GM12892 (cell line): Measurements from ENCODE around the gene ASCL2.

Experiments used
- POLR2A ChIP-seq: IDR thresholded peaks from 2 replicates; pipeline ENCODE4 v1.6.1; 2011; ENCODE audit warnings: low read depth, low read length, control low read depth
- POLR2AphosphoS5 ChIP-seq: IDR thresholded peaks from 2 replicates; pipeline ENCODE4 v1.6.1; 2011; ENCODE audit warnings: low read depth, low read length, control low read depth

DNA sequence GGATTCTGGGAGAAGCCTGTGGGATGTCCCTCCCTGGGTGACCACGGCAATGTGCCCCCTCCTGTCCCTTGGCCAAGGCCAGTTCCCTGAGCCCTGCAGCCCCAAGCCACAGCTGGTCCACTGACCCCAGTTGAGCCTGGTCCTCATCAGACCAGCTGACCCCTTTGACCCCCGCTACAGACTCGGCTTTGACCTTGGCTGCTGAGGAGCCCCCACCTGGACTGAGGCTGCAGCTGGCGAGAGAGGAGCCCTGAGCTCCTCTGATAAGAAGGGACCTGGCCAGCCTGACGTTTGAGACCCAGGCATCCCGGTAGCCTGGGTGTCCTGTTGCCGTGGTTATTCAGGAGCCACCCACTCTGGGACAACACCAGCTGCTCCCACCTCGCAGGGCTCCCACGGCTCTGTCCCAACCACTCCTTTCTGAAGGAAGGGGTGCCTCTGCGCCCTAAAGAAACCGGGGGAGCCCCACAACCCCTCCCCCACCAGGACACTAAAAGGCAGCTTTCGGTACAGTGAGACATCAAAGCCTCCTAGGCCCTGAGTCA, 3.0 kb downstream of the ASCL2 start:
- TF ChIP-seq POLR2AphosphoS5, result no peak
- TF ChIP-seq POLR2A, result no peak
